ENCODE results near the gene KCTD10. TPM values are rescaled to one million over a fixed set of nuclear protein-coding genes. Genes with fewer than 3 reads are reported as not detected.
A peak's percentile ranks its signal among the peaks of the same experiment; 100 is the strongest.

The KCTD10 gene
- total RNA-seq, 1 donor from 2014 or later, result 21.5 TPM

DNA sequence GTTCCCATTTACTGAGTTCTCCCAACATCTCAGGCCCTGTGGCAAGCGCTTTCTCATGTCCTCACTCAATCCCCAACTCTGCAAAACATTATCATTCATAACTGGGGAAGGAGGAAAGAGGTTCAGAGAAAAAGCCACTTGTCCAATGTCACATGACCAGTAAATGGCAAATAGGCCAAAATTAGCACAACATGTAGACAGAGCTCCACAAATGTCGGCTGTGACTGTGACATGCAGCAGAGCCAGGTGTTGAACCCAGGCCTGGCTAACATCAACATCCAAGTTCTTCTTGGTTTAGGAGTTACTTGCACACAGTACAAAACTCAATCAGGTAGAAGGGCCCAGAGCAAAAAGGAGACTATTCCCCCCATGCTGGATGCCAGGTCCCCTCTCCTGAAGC lies 10.8 kb downstream of the KCTD10 start:
- Histone ChIP-seq H3K36me3 (peaks cover 18% of the 10 kb centered on the region), H3K27ac (replicated peaks) (peak overlapping the region; percentile 99), H3K9me3 (replicated peaks) (no peaks in the 10 kb centered on the region), H3K4me1 (peaks cover 100% of the 10 kb centered on the region), H3K4me3 (peak overlapping the region; percentile 3), H3K27me3 (ENCODE audit: low read depth) (no peaks in the 10 kb centered on the region)
- TF ChIP-seq, protein P1, sequence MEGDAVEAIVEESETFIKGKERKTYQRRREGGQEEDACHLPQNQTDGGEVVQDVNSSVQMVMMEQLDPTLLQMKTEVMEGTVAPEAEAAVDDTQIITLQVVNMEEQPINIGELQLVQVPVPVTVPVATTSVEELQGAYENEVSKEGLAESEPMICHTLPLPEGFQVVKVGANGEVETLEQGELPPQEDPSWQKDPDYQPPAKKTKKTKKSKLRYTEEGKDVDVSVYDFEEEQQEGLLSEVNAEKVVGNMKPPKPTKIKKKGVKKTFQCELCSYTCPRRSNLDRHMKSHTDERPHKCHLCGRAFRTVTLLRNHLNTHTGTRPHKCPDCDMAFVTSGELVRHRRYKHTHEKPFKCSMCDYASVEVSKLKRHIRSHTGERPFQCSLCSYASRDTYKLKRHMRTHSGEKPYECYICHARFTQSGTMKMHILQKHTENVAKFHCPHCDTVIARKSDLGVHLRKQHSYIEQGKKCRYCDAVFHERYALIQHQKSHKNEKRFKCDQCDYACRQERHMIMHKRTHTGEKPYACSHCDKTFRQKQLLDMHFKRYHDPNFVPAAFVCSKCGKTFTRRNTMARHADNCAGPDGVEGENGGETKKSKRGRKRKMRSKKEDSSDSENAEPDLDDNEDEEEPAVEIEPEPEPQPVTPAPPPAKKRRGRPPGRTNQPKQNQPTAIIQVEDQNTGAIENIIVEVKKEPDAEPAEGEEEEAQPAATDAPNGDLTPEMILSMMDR (IDR thresholded peaks at IDR 0.05; ENCODE audit: borderline replicate concordance), result no peak
- DNase-seq, result no peak
- intact Hi-C loops (cut with micrococcal nuclease), result no loop called here

DNA sequence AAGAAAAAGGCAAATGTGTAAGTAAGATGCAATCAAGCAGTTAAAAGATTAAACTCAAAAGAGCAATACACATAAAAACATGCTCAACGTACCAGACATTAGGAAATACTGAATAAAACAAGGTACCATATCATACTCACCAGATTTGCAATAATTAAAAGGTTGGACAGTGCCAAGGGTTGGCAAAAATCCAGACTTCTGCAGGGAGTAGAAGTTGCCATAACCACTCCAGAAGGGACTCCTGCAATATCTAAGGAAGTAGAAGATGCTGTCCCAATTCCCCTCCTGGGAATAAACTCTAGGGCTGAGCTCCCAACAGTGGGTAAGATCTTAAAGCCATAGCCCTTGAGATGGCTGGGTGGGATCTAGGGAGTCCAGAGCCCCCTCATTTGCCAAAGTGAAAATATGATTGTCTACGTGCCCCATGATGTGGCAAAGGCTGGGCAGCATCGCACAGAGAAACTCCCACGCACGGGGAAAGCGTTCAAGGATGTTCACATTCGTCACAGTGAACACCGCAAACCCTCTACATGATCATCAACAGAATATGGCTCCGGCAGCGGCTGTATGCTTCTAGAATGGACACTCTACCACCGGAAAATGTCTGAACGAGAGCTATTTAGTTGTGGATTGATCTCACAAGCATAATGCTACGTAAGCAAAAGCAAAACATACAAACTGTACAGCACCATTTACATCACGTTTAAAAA lies 12.3 kb downstream of the KCTD10 start:
- Histone ChIP-seq H3K27ac (replicated peaks) (peak overlapping the region; percentile 99), H3K4me1 (peaks cover 100% of the 10 kb centered on the region), H3K27me3 (ENCODE audit: low read depth) (no peaks in the 10 kb centered on the region), H3K9me3 (replicated peaks) (no peaks in the 10 kb centered on the region), H3K36me3 (peaks cover 22% of the 10 kb centered on the region), H3K4me3 (no peak overlapping the region)
- intact Hi-C loops (cut with micrococcal nuclease), result no loop called here
- no peak for DNase-seq
- TF ChIP-seq, protein P1 (IDR thresholded peaks at IDR 0.05; ENCODE audit: borderline replicate concordance), result no peak

DNA sequence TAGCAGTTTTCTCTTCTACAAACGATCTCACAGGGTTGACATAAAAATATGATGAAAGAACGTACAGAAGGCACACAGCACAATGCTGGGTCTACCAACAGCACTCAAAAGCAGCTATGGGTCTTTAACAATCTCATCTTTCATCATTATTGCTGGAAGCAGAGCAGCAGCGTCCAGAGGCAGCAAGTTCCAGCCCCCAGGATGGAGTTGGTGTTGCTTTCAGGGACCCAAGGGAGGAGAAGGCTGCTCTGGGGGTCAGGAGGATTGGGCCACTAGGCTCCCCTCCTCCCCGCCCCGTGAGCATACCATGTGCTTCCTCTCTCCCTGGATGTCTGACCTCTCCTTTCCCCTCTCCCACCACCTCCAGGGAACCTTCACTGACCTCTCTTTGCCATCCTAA lies 13.3 kb downstream of the KCTD10 start:
- H3K27me3 ChIP-seq (ENCODE audit: low read depth), result no peaks in the 10 kb centered on the region
- no peaks in the 10 kb centered on the region for H3K9me3 ChIP-seq (replicated peaks)
- H3K4me1 ChIP-seq, result peaks cover 100% of the 10 kb centered on the region
- peaks cover 19% of the 10 kb centered on the region for H3K36me3 ChIP-seq
- intact Hi-C loops (cut with micrococcal nuclease), result no loop called here
- H3K4me3 ChIP-seq, result peak overlapping the region; percentile 56
- TF ChIP-seq, protein P1 (IDR thresholded peaks at IDR 0.05; ENCODE audit: borderline replicate concordance), result no peak
- no peak for DNase-seq
- peak overlapping the region; percentile 99 for H3K27ac ChIP-seq (replicated peaks)

DNA sequence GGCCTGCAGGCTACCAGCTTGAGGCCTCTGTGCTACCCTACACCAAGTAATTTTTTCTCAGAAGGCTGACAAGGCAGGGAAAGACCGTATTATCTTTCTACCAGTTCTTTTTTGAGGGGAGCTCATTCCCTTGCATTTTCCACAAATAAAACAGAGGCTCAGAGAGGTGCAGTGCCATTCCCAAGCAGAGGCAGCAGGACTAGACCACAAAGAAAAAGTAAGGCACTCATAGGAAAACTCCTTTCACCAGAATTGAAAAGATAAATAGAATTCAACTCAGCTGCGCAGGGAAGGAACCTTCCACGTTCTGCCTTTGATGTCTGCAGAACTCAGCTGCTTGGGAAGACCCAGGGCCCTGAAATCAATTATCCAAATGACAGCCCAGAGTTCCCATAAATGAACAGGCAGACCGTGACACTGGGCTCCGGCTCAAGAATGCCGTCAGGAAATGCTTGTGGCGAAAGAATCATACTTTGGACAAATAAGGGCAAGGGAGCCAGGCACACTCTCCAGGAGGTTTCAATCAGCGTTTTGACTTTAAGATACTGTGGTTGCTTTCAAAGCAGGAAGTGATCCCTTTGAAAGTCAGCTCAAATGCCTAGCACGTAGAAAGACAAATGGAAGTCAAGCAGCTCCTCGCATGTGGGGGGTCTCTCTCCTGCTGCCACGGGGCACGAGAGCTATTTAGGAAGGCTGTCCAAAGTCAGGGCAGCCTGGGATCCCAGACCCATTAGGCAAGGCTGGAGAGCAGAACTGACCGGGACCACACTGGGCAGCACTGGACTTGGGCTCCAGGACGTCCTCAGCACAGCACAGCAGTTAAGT lies 14.0 kb downstream of the KCTD10 start:
- H3K4me1 ChIP-seq, result peaks cover 100% of the 10 kb centered on the region
- peak; percentile 83 for DNase-seq
- no peaks in the 10 kb centered on the region for H3K27me3 ChIP-seq (ENCODE audit: low read depth)
- intact Hi-C loops (cut with micrococcal nuclease), result no loop called here
- TF ChIP-seq, protein P1 (IDR thresholded peaks at IDR 0.05; ENCODE audit: borderline replicate concordance), result no peak
- H3K27ac ChIP-seq (replicated peaks), result peak overlapping the region; percentile 99
- peak overlapping the region; percentile 56 for H3K4me3 ChIP-seq
- no peaks in the 10 kb centered on the region for H3K9me3 ChIP-seq (replicated peaks)
- peaks cover 18% of the 10 kb centered on the region for H3K36me3 ChIP-seq

DNA sequence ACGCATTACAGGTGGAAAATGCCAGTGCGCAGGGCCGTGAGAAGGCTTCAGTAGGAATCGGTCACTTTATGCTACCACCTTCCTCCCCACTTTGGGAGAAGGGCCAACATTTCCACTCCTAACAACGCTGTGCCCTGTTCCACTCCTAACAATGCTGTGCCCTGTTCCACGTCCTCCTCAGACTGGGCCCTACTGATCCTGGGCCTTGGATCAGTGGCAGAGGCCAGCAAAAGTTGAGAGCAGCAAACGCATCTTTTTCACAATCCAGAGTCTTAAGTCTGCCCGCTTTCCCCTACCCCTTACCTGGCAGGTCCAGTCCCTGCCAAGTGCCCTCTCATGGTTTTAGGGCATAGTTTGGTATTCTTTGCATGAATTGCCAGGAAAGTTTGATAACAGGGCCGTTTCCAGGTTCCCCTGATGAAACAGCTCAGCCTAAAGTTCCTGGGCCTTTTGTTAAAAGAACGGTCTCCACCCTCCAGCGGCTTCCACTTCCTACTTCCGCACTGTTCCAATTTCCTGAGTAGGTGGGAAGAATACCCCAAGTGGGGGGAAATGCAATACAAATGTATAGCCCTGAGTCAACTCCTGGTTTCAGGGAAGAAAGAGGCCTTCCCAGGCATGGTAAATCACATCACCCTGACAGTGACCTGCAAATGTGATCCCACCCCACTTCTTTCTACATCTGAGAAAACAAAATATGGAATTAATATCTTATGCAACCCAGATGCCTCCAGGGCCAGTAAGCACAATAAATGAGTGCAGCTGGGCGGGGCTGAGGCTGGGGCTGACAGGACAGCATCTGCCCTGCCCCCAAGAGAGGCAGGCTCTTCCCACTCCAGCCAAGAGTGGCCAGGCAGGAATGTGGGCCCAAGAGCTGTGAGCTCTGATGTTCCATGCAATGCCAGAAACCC lies 15.0 kb downstream of the KCTD10 start:
- DNase-seq, result peak; percentile 90
- peaks cover 98% of the 10 kb centered on the region for H3K4me1 ChIP-seq
- peak overlapping the region; percentile 99 for H3K27ac ChIP-seq (replicated peaks)
- peaks cover 25% of the 10 kb centered on the region for H3K36me3 ChIP-seq
- no peaks in the 10 kb centered on the region for H3K9me3 ChIP-seq (replicated peaks)
- H3K27me3 ChIP-seq (ENCODE audit: low read depth), result no peaks in the 10 kb centered on the region
- TF ChIP-seq, protein P1 (IDR thresholded peaks at IDR 0.05; ENCODE audit: borderline replicate concordance), result no peak
- H3K4me3 ChIP-seq, result peak overlapping the region; percentile 56
- intact Hi-C loops (cut with micrococcal nuclease), result no loop called here
